GM21825 (cell line): ENCODE results near the gene ANO8.
"Not testable (repeated sequence)": the region's sequence is repeated elsewhere in the genome, so short reads cannot be mapped to it uniquely, and the experiment has no call there.

Experiments
- ATAC-seq: cut with Tn5 transposase; IDR thresholded peaks from one replicate; pipeline ENCODE4 v1.9.1; 2021; ENCODE audit warnings: mild to moderate bottlenecking, moderate library complexity; ENCODE audit not compliant: unreplicated experiment

The ANO8 gene

DNA sequence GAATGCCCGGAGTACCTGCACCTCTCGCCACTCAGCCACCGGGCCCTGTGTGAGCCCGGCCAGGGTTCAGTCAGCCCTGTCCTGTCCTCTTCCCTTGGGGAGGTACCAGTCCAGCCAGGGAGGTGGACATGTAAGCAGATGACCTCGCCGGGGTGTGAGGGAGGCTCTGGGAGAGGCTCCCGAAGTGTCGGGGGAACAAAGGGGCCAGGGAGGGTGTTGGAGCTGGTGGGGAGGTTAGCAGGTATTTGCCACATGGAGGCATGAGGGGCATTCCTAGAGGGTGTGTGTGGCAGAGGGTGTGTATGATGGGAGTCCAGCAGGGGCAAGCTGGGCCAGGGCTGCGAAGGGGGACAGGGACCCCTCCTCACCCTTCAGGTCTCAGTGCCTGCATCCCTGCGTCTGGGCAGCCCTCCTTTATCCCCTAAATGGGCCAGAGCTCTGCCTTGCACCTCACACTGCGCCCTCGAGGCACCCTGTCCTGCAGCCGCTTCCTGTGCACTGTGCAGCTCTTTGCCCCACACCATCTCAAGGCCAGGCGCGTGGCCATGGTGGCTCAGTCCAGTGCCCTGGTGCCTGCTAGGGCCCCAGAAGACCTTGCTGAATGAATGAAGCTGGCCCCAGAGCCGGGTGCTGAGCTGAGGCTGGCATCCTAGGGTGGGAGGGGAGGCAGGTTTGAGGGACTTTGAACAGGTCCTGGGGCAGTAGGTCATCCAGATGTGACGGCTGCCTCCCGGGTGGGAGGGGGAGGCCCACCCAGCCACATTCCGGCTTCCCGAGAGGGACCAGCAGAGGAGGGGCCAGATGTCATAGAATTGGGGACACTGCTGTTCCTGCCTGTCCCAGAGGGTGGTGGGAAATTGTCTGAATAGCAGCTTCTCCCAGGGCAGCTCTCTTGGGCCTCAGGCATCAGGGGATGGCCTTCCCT lies 22.2 kb downstream of the ANO8 start:
- no peak for ATAC-seq

DNA sequence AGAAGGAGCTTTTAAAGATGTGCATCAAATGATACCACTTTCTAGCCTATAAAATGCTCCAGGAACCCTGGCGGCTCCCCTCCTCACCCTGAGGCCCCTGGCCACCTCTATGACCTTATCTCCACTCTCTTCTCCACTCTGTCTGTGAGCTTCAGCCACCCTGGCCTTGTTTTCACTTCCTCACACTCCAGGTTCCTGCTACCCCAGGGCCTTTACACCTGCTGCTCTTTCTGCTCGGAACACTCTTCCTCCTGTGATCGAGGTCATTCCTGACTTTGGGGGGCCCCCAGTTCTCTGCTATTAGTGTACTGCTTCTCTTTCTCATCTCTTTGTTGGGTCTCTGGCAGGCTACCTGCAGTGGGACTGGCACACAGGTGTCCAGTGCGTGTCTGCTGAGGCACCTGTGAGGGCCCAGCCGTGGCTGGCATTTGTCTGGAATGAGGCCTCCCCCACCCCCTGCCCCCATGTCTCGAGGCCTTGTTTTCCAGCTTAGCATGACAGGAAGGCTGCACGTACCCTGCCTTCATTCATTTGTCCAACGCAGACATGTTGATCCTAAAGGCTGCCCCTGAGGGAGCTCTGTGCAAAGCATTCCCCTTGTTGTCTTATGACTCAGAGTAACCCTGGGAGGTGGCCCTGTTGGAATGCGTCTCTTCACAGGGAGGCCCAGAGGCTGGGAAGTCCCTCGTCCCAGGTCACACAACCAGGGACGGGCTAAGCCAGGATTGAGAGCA lies 23.0 kb downstream of the ANO8 start:
- no peak for ATAC-seq

DNA sequence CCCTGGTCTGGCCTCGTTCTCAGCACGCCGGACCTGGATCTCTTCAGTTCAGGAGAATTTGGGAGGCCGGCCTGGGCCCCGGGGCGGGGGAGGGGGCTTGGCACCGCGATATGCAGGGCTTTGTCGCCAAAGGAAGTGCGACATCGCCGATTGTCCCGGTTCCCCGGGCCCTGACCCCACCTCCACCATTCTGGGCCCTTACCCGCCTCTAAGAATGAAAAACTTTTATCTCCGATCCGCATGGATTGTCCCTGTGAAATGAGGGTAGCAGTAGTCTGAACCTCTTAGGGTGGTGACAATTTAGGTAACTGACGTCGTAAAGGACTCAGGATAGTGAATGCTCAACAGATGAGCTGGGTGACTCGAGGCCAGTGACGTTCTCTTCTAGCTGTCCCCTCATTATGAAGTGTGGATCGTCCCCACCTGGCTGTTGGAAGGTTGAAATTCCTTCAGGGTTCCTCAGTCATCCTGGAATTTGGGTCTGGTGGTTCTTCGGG lies 24.6 kb downstream of the ANO8 start:
- no peak for ATAC-seq

DNA sequence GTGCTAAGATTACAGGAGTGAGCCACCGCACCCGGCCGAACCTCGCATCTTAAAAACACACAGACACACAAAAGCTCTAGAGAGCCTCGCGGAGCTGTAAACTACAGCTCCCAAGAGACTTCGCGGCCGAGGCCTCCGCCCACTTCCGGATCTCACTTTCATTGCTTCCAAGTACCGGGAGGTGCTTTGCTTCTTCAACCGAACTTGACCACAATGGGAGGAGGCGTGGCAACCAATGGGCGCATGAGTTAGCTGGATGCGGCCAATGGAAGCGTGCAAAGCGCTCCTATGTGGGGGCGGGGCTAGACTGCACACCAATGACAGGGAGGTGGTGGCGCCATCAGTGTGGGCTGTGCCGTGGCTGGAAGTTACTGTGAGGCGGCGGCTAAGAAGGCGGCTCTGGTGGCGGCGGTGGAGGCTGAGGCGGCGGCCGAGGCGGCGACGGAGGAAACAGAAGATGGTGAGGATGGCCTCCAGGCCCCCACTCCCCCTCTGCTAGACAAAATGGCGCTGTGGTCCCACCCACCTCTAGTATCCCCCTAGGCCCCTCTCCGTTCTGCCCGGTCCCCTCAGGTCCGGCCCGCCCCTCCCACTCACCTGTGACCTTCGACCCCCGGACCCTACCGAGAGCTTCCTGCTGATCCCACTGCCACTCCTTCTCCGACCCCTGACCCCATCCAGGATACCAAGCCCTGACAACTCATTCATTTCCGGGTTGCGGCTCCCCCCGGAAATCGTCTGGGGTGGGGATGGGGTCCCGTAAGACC lies 25.3 kb downstream of the ANO8 start, which contains the start of gene DDA1:
DDA1 (plus strand) TSS at position 366 of the 767 bp plus-strand sequence; CDS start at position 458, 92 bp downstream.
- ATAC-seq: peak; percentile 42

DNA sequence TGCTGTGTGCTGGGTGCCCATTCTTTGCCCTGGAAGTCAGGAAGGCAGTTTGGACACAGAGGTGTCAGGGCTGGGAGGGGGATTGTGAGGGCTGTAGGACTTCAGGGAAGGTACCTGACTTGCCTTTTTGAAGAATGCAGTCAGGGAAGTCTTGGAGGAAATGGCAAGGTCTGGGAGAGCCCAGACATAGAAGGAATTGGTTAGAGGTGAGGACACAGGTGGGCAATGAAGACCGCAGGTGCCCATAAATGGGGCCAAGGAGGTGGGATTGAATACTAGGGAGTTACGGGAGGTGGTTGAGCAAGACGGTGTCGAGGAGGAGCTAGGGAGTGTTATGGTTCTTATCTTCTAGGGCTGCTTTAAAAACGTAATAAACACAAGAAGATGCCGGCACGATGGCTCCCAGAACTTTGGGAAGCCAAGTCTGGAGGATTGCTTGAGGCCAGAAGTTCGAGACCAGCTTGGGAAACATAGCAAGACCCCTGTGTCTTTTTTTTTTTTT lies 26.7 kb downstream of the ANO8 start:
- no peak for ATAC-seq

DNA sequence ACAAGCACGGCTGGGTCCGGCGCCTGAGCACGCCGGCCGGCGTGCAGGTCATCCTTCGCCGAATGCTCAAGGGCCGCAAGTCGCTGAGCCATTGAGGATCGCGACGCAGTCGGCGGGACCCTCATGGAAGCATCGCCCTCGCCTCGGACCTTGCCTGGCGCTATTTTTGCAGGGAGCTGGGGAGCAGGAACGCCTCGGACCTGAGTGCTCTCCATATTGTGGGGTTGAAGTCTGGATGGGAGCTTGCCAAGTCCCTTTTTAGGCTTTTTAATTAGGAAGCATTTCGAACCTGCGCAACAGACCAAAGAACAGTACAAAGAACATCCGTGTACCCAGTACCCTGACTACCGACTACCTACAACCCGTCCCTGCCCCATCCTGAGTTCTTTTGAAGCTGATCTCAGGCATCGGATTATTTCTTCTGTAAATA lies 28.4 kb downstream of the ANO8 start:
- no peak for ATAC-seq

DNA sequence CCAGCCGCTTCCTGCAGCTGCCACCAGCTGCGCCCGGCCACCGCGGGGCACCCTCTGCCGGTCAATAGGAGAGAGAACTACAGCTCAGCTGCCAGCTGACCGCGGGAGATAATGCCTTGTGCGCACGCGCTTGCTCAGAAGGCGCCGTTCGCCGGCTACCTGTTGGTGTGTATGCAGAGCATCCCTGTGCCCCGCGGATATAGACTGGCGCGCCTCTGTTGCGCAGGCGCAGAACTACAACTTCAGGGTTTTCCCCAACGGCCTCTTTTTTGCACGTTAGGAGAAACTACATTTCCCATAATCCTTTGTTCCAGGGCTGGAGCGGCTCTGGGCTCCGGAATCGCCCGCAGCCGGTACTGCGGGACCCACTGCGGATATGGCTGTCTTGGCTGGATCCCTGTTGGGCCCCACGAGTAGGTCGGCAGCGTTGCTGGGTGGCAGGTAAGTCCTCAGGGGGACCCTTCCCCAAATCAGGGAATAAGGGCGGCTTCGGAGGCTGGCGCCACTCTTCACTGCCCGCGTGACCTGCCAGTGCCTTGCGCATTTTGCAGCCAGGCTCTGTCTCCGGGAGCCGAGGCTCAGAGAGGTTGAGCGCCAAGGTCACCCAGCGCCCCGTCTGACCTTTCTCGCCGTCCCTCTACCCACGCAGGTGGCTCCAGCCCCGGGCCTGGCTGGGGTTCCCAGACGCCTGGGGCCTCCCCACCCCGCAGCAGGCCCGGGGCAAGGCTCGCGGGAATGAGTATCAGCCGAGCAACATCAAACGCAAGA lies 29.0 kb downstream of the ANO8 start, which contains the start of gene MRPL34:
MRPL34 (plus strand) TSS at position 356 of the 768 bp plus-strand sequence; CDS start at position 377, 21 bp downstream.
- ATAC-seq: peak; percentile 57

DNA sequence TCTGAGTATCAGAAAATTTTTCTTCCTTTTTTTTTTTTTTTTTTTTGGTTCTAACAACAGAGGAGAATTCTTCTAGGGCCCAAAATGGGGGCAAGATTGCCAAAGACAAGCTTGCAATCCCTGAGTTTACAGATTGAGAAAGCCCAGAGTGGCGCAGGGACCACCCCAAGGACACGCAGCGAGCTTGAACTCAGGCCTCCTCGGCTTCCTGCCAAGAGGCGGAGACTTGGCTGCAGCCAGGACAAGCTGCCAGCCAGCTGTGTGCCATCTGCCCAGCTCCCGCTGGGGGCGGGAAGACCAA lies 29.5 kb downstream of the ANO8 start:
- no peak for ATAC-seq

DNA sequence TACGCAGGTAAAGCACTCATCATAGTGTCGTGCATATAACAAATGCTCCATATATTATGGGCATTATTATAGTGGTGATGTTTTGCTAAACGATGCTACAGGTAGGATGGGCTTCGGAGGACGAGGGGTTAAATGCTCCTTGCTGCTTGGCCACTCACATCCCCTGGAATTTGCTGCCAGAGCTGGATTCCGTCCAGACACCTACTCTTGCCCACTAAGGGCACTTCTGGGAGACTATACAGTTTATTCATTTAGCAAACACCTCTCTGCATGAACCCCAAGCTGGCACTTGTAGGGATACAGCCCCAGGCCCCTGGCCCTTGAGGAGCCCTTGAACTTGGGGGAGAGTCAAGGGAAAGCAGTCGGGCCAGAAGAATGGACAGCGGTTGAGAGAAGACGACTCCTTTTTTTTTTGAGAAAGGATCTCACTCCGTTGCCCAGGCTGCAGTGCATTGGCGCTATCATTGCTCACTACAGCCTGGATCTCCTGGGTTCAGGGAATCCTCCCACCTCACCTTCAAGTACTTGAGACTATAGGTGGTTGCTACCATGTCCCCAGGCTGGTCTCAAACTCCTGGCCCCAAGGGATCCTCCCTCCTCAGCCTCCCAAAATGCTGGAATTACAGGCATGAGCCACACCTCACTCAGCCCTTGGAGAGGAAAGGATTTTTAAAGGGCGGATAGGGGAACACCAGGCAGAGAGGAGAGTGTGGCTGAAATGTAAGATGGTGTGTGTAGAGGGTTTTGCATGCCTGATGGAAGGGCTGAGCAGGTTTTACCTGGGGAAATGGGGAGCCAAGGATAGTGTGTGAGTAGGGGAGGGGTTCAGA lies 30.1 kb downstream of the ANO8 start:
- ATAC-seq: no peak

DNA sequence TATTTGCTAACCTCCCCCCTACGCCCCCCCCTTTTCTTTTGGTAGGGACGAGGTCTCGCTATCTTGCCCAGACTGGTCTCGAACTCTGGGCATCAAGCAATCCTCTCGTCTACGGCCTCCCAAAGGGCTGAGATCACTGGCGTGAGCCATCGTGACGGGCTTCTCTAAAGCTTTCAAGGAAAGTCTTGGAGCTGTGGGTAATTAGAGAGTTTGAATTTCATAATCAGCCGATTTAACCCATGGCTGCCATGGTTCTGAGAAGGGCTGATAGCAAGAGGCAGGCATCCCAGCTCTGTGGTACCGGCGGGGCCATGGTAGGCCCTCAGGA lies 30.8 kb downstream of the ANO8 start:
- ATAC-seq: no peak

DNA sequence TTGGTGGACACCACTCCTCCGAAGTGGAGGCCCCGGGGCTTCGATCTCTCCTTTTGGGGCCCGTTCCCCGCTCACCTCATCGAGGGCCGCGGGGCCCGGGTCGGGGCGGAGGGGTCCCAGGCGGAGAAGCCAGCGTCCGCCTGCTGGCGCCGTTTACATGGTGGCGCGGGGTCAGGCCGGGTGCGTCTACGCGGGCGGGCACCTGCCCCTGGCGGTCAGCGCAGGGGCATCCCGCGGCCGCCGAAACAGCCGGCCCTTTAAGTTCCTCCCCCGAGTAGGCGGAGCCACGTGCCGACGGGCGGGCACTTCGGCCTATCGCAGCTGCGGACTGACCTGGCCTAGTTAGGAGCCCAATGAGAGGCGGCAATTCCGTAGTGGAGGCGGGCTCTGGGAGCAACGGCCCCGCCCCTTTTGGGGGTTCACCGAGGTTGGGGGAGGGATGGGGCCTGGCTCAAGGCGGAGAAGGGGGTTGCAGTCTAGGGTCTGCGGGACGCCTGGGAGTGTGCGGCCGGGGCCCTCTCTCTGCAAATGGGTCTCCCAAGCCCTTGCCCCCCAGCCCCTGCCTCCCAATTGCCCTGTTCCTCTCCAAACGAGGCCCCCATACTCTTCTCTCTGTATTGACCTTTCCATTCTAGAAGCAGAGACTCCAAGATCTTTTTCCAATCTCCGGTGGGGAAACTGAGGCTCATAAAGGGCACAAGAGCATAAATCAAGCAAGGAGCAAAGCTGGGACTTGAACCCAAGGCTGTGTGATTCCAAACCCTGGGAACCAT lies 31.3 kb downstream of the ANO8 start, which contains the start of gene ABHD8:
ABHD8 (minus strand) TSS at position 259 of the 773 bp plus-strand sequence. CDS start 1,809 bp downstream, outside the sequence.
- ATAC-seq: peak; percentile 47

DNA sequence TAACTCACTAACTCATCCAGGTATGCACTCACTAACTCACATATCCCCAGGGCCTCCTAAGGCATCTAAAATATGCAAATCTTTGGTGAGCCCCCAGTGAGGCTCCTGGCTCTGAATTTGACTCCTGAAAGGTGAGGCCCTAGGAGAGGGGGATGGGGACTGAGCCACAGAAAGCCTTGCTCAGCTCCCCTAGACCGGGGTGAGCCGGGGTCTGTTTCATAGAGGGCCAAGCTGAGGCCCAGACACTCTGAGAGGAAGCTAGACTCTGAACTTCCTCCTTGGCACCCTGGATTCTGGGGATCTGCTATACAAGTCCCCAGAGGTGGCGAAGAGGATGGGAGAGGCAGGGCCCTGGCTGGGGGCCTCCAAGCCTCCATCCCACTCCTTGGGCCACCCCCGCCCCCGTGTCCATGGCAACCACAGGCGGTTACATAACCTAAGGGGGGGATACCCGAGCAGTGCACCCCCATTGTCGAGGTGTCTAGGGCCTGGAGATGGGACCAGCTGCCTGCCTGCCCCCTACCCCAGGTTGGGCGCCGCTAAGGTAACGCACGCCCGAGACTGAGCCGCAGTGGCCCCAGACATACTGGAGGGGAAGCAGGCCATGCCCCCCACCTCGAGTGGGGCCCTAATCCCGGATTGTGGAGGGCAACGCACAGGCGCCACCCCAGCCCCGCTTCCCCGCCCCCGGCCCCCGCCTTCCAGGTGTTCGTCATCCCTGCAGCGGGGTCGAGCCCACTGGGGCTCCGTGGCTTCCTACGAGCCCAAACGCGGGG lies 32.1 kb downstream of the ANO8 start:
- no peak for ATAC-seq

DNA sequence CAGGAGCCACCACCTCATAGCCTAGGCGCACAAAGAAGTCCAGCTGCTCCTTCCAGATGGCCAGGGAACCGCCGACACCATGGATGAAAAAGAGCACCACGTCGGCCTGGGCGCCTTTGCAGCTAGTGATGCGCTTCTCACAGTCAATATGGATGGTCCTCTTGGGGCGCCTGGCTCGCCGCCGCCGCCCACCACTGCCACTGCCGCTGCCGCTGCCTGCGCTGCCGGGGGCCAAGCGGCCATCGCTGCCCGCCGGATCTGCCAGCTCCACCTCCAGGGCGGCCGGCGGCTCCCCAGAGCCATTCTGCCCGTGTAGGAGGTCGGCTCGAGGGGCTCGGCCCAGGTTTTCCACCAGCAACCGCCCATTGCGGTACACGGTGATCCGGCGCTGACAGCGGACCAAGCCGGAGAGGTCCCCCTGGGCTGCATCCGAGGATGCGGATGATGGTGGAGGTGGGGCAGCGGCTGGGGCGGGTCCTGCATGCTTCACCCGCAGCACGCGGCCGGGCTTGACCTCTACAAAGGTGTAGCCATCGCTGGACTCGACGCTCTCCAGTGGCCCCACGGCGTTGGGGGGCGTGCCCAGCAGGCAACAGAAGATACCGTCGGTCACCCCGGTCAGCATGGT lies 33.5 kb downstream of the ANO8 start:
- no peak for ATAC-seq

DNA sequence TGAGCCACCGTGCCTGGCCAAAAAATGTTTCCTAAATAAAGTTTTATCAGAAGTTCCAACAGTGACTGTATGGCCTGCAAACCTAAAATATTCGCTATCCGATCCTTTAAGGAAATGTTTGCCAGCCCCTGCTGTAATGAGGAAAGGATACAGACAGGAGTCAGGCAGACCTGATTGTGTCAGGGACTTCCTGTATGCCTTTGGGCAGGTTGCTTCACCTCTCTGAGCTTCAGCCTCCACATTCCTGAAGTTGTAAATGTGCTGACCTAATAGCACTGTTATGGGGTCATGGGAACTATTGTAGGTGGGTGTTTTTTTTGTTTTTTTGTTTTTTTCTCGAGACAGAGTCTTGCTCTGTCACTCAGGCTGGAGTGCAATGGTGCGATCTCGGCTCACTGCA lies 37.7 kb downstream of the ANO8 start:
- ATAC-seq: no peak

DNA sequence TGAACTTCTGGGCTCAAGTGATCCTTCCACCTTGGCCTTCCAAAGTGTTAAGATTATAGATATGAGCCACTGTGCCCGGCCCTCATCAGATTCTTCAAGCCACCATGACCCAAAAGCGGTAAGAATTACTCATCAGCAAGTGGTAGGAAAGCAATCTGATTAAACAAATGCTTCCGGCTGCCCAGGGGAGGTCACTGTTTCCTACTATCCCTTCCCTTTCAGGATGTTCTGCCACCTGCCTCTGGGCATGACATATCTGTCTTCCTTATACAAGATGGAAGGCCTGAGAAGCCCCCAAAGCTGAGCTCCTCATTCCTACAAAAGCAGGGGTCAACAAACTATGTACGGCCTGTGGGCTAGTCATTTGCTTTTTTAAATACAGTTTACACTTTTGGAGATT lies 38.4 kb downstream of the ANO8 start:
- no peak for ATAC-seq

DNA sequence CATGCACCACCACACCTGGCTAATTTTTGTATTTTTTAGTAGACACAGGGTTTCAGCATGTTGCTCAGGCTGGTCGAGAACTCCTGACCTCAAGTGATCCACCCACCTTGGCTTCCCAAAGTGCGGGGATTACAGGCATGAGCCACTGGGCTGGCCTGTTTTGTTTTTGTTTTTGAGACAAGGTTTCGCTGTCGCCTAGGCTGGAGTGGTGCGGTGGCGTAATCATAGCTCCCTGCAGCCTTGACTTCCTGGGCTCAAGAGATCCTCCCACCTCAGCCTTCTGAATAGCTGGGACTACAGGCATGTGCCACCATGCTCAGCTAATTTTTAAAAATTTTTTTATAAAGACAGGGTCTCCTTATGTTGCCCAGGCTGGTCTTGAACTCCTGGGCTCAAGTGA lies 39.1 kb downstream of the ANO8 start:
- not testable (repeated sequence) for ATAC-seq
